ENCODE measurements around the gene SMOC2. TPM values are rescaled to one million over a fixed set of nuclear protein-coding genes. Genes with fewer than 3 reads are reported as not detected.

Gene SMOC2
- total and polyA plus RNA-seq, 3 experiments from 2014 or later, result not detected

DNA sequence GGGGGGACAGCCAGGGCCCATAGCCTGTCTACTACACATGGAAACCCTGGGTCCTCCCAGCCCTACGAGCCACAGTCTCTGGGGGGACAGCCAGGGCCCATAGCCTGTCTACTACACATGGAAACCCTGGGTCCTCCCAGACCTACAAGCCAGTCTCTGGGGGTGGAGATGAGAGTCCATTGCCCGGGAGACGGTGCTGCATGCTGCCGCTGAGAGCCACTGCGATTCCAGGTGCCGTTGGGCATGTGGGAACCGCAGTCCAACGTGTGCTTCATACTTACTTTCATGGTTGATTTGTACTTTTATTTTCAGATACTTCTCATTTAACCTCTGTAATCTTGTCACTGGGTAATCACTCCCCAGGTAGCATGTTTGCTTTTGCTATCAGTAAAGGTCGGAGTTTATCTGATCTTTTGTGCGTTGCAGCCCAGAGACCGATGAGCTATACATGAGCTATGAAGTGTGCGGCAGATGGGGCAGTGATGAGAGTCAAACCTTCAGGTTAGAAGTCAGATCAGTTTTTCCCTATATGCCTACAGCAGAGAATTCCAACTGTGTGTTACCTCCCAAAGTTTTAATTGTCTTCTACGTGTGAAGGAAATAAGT is 58.2 kb downstream of the SMOC2 start:
- no peaks in the 10 kb centered on the region for H3K4me1 ChIP-seq (ENCODE audit: insufficient read depth, low read length)
- Mint-ChIP-seq H3K9me3 (peaks cover 0 to 4% (median 0%) of the 10 kb centered on the region in 5 donors), H3K4me1 (no peaks in the 10 kb centered on the region), H3K27me3 (peaks cover 0 to 5% of the 10 kb centered on the region in 2 donors), H3K36me3 (no peaks in the 10 kb centered on the region), H3K27ac (no peak overlapping the region), H3K4me3 (no peak overlapping the region)
- no peaks in the 10 kb centered on the region for H3K9me3 ChIP-seq (ENCODE audit: low read length)
- CTCF ChIA-PET, result no interaction called here
- no peaks in the 10 kb centered on the region for H3K27me3 ChIP-seq (ENCODE audit: insufficient read depth, low read length, poor library complexity, severe bottlenecking)
- H3K27ac ChIP-seq (ENCODE audit: low read depth, low read length), result no peak overlapping the region
- no peaks in the 10 kb centered on the region for H3K36me3 ChIP-seq (ENCODE audit: insufficient read depth, low read length)
- no peak overlapping the region for H3K4me3 ChIP-seq (ENCODE audit: low read length)
- POLR2A ChIA-PET, result no interaction called here
- no peak for DNase-seq

DNA sequence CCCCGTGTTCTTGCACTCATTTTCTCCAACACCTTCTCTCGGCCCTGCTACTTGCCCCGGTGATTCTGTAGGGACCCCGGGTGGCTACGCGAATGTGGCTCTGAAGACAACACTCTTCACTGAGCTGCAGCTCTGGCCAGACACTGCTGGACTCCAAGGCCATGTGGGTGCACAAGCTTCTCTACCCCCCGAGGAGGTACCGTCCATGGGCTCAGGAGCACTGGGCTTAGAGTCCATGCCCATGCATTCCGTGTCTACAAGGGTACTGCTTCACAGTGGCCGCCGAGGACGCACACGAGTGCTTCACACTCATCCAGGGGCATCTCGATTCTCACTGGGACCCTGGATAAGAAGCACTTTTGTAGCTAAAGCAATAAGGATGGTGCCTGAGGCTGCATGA is 59.5 kb downstream of the SMOC2 start:
- CTCF ChIA-PET, result interaction anchor here (1.4 kb wide), 1 partner anchor 16 kb away, joined by 3 read pairs; no protein-coding TSS in a partner anchor
- no peaks in the 10 kb centered on the region for H3K36me3 Mint-ChIP-seq
- no peak overlapping the region for H3K4me3 Mint-ChIP-seq
- H3K4me1 ChIP-seq (ENCODE audit: insufficient read depth, low read length), result no peaks in the 10 kb centered on the region
- H3K27me3 Mint-ChIP-seq, result peaks cover 0 to 5% of the 10 kb centered on the region in 2 donors
- no peak overlapping the region for H3K27ac ChIP-seq (ENCODE audit: low read depth, low read length)
- H3K27me3 ChIP-seq (ENCODE audit: insufficient read depth, low read length, poor library complexity, severe bottlenecking), result no peaks in the 10 kb centered on the region
- H3K27ac Mint-ChIP-seq, result no peak overlapping the region
- H3K4me1 Mint-ChIP-seq, result no peaks in the 10 kb centered on the region
- POLR2A ChIA-PET, result no interaction called here
- no peaks in the 10 kb centered on the region for H3K36me3 ChIP-seq (ENCODE audit: insufficient read depth, low read length)
- peaks cover 0 to 4% (median 0%) of the 10 kb centered on the region in 5 donors for H3K9me3 Mint-ChIP-seq
- H3K9me3 ChIP-seq (ENCODE audit: low read length), result no peaks in the 10 kb centered on the region
- no peak overlapping the region for H3K4me3 ChIP-seq (ENCODE audit: low read length)
- no peak for DNase-seq

DNA sequence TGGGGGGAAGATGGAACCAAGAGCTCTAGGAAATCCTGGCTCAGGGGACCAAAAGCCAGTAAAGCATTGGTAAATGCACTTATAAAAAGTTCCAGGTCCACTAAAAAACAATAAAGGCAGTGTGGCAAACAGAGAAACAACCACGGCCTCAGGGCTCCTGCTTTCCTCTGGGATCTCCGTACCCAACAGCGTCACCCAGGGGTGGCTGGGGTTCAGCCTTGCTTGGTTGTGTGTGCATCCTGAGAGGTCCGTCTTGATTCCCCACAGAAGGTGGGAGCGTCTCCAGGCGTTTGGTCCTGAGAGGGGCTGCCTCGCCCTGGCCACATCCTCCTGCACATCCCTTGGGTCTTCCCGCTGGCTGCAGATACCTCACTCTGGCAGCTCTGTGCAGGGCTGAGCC is 60.6 kb downstream of the SMOC2 start:
- CTCF ChIA-PET, result interaction anchor here (1.4 kb wide), 1 partner anchor 15 kb away, joined by 3 read pairs; no protein-coding TSS in a partner anchor
- no peak for DNase-seq
- no peak overlapping the region for H3K4me3 Mint-ChIP-seq

GRCh38 chr6:168504366-168504765 is 63.4 kb downstream of the SMOC2 start:
- Histone ChIP-seq H3K4me3 (ENCODE audit: low read length) (no peak overlapping the region), H3K27ac (ENCODE audit: low read depth, low read length) (no peak overlapping the region), H3K9me3 (ENCODE audit: low read length) (no peaks in the 10 kb centered on the region), H3K27me3 (ENCODE audit: insufficient read depth, low read length, poor library complexity, severe bottlenecking) (no peaks in the 10 kb centered on the region), H3K36me3 (ENCODE audit: insufficient read depth, low read length) (no peaks in the 10 kb centered on the region), H3K4me1 (ENCODE audit: insufficient read depth, low read length) (no peaks in the 10 kb centered on the region)
- no peak overlapping the region for H3K4me3 Mint-ChIP-seq
- H3K36me3 Mint-ChIP-seq, result no peaks in the 10 kb centered on the region
- peaks cover 0 to 4% of the 10 kb centered on the region in 2 donors for H3K27me3 Mint-ChIP-seq
- POLR2A ChIA-PET, result no interaction called here
- no peak overlapping the region for H3K27ac Mint-ChIP-seq
- DNase-seq, result no peak
- CTCF ChIA-PET, result no interaction called here
- H3K9me3 Mint-ChIP-seq, result no peaks in the 10 kb centered on the region
- peaks cover 0 to 3% (median 0%) of the 10 kb centered on the region in 3 donors for H3K4me1 Mint-ChIP-seq

More for the DNA sequence above, 60.6 kb downstream of the SMOC2 start:
- H3K27ac Mint-ChIP-seq, result no peak overlapping the region
- peaks cover 0 to 4% of the 10 kb centered on the region in 2 donors for H3K27me3 Mint-ChIP-seq
- H3K4me3 ChIP-seq (ENCODE audit: low read length), result no peak overlapping the region
- H3K9me3 ChIP-seq (ENCODE audit: low read length), result no peaks in the 10 kb centered on the region
- H3K36me3 Mint-ChIP-seq, result no peaks in the 10 kb centered on the region
- H3K4me1 Mint-ChIP-seq, result peaks cover 0 to 3% (median 0%) of the 10 kb centered on the region in 3 donors
- POLR2A ChIA-PET, result no interaction called here
- no peaks in the 10 kb centered on the region for H3K4me1 ChIP-seq (ENCODE audit: insufficient read depth, low read length)
- no peaks in the 10 kb centered on the region for H3K27me3 ChIP-seq (ENCODE audit: insufficient read depth, low read length, poor library complexity, severe bottlenecking)
- no peak overlapping the region for H3K27ac ChIP-seq (ENCODE audit: low read depth, low read length)
- H3K36me3 ChIP-seq (ENCODE audit: insufficient read depth, low read length), result no peaks in the 10 kb centered on the region
- peaks cover 0 to 4% (median 0%) of the 10 kb centered on the region in 5 donors for H3K9me3 Mint-ChIP-seq

DNA sequence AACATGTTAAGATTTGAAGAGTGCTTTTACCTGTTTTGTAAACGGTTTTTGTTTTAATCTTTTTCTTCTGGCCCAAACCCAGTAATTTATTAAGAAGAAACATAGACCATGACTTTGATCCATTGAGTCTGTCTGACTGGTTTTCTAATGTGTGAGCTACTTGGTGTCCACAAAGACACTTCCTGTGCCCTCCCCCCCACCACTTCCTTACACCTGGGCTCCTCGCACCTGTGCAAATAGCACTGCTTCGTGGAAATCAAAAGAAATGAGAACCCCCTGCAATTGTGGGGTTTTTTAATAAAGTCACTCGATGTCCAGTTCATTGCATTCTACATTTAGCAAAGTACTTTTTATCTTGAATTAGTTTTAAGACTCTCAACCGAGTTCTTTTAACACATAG is 65.5 kb downstream of the SMOC2 start:
- no peaks in the 10 kb centered on the region for H3K4me1 ChIP-seq (ENCODE audit: insufficient read depth, low read length)
- no peaks in the 10 kb centered on the region for H3K27me3 ChIP-seq (ENCODE audit: insufficient read depth, low read length, poor library complexity, severe bottlenecking)
- ChIA-PET CTCF (no interaction called here), POLR2A (no interaction called here)
- no peaks in the 10 kb centered on the region for H3K36me3 ChIP-seq (ENCODE audit: insufficient read depth, low read length)
- H3K4me3 ChIP-seq (ENCODE audit: low read length), result no peak overlapping the region
- no peaks in the 10 kb centered on the region for H3K9me3 Mint-ChIP-seq
- H3K9me3 ChIP-seq (ENCODE audit: low read length), result no peaks in the 10 kb centered on the region
- H3K27me3 Mint-ChIP-seq, result peaks cover 0 to 4% of the 10 kb centered on the region in 2 donors
- DNase-seq, result no peak
- no peaks in the 10 kb centered on the region for H3K36me3 Mint-ChIP-seq
- H3K4me1 Mint-ChIP-seq, result peaks cover 0 to 3% (median 0%) of the 10 kb centered on the region in 3 donors
- H3K27ac ChIP-seq (ENCODE audit: low read depth, low read length), result no peak overlapping the region
- no peak overlapping the region for H3K4me3 Mint-ChIP-seq
- H3K27ac Mint-ChIP-seq, result no peak overlapping the region

- ChIA-PET POLR2A (no interaction called here), CTCF (no interaction called here)
- no peak overlapping the region for H3K4me3 ChIP-seq (ENCODE audit: low read length)
- Mint-ChIP-seq H3K9me3 (no peaks in the 10 kb centered on the region), H3K27ac (no peak overlapping the region), H3K4me3 (no peak overlapping the region), H3K36me3 (no peaks in the 10 kb centered on the region), H3K27me3 (peaks cover 0 to 4% of the 10 kb centered on the region in 2 donors), H3K4me1 (peaks cover 0 to 3% (median 0%) of the 10 kb centered on the region in 3 donors)
- no peaks in the 10 kb centered on the region for H3K36me3 ChIP-seq (ENCODE audit: insufficient read depth, low read length)
- no peak for DNase-seq
- no peaks in the 10 kb centered on the region for H3K27me3 ChIP-seq (ENCODE audit: insufficient read depth, low read length, poor library complexity, severe bottlenecking)
- H3K9me3 ChIP-seq (ENCODE audit: low read length), result no peaks in the 10 kb centered on the region
- H3K27ac ChIP-seq (ENCODE audit: low read depth, low read length), result no peak overlapping the region
- no peaks in the 10 kb centered on the region for H3K4me1 ChIP-seq (ENCODE audit: insufficient read depth, low read length)
Observed at GRCh38 chr6:168507297-168507696, 66.3 kb downstream of the SMOC2 start.

- Mint-ChIP-seq H3K27me3 (peaks cover 0 to 6% of the 10 kb centered on the region in 2 donors), H3K9me3 (no peaks in the 10 kb centered on the region), H3K27ac (no peak overlapping the region), H3K4me1 (peaks cover 0 to 3% (median 0%) of the 10 kb centered on the region in 3 donors), H3K4me3 (no peak overlapping the region), H3K36me3 (no peaks in the 10 kb centered on the region)
- no peak overlapping the region for H3K27ac ChIP-seq (ENCODE audit: low read depth, low read length)
- H3K9me3 ChIP-seq (ENCODE audit: low read length), result no peaks in the 10 kb centered on the region
- no peak for DNase-seq
- no peaks in the 10 kb centered on the region for H3K27me3 ChIP-seq (ENCODE audit: insufficient read depth, low read length, poor library complexity, severe bottlenecking)
- no peak overlapping the region for H3K4me3 ChIP-seq (ENCODE audit: low read length)
- H3K36me3 ChIP-seq (ENCODE audit: insufficient read depth, low read length), result no peaks in the 10 kb centered on the region
- POLR2A ChIA-PET, result no interaction called here
- H3K4me1 ChIP-seq (ENCODE audit: insufficient read depth, low read length), result no peaks in the 10 kb centered on the region
- CTCF ChIA-PET, result no interaction called here
Observed at GRCh38 chr6:168507730-168508129, 66.7 kb downstream of the SMOC2 start.

- peaks cover 0 to 3% (median 0%) of the 10 kb centered on the region in 3 donors for H3K4me1 Mint-ChIP-seq
Observed at GRCh38 chr6:168508903-168509302, 67.9 kb downstream of the SMOC2 start.

More at GRCh38 chr6:168508903-168509302, 67.9 kb downstream of the SMOC2 start:
- Histone ChIP-seq H3K4me3 (ENCODE audit: low read length) (no peak overlapping the region), H3K36me3 (ENCODE audit: insufficient read depth, low read length) (no peaks in the 10 kb centered on the region), H3K9me3 (ENCODE audit: low read length) (no peaks in the 10 kb centered on the region), H3K4me1 (ENCODE audit: insufficient read depth, low read length) (no peaks in the 10 kb centered on the region), H3K27ac (ENCODE audit: low read depth, low read length) (no peak overlapping the region), H3K27me3 (ENCODE audit: insufficient read depth, low read length, poor library complexity, severe bottlenecking) (no peaks in the 10 kb centered on the region)
- no peak overlapping the region for H3K27ac Mint-ChIP-seq
- no peaks in the 10 kb centered on the region for H3K36me3 Mint-ChIP-seq
- POLR2A ChIA-PET, result no interaction called here
- no peak for DNase-seq
- no peaks in the 10 kb centered on the region for H3K9me3 Mint-ChIP-seq
- CTCF ChIA-PET, result no interaction called here
- peaks cover 0 to 7% of the 10 kb centered on the region in 2 donors for H3K27me3 Mint-ChIP-seq
- H3K4me3 Mint-ChIP-seq, result no peak overlapping the region
